ENCODE measurements around the gene TTLL5.

The TTLL5 gene

GRCh38 chr14:75978249-75978731 lies 317.2 kb downstream of the TTLL5 start:
- DNase-seq: no peak

- DNase-seq: peak in 1 of 3 experiments; percentile 23
Measured at GRCh38 chr14:75979071-75979571, 318.1 kb downstream of the TTLL5 start.

- DNase-seq: no peak
Measured at GRCh38 chr14:75979648-75980565, 318.9 kb downstream of the TTLL5 start.

- DNase-seq: peak in 2 of 3 experiments; percentile 36 to 66
Measured at GRCh38 chr14:75980856-75981255, 319.8 kb downstream of the TTLL5 start.

GRCh38 chr14:75981426-75982265 lies 320.6 kb downstream of the TTLL5 start, which contains the start of gene TGFB3:
Gene TGFB3 (minus strand): TSS chr14:75981995. CDS start chr14:75980893, 1,102 bp downstream.
- peak; percentile 73 to 90 (median 82) for DNase-seq

GRCh38 chr14:75982266-75983018 lies 321.4 kb downstream of the TTLL5 start:
- peak; percentile 84 to 87 (median 87) for DNase-seq

- no peak for DNase-seq
Measured at GRCh38 chr14:75983019-75983358, 321.9 kb downstream of the TTLL5 start.

- DNase-seq: no peak
Measured at GRCh38 chr14:75984674-75985073, 323.6 kb downstream of the TTLL5 start.

GRCh38 chr14:75985618-75986438 lies 324.8 kb downstream of the TTLL5 start, which contains the start of gene IFT43:
Gene IFT43 (plus strand): TSS chr14:75985763. CDS start chr14:75985787, 24 bp downstream.
- peak; percentile 80 to 88 (median 83) for DNase-seq

- no peak for DNase-seq
Measured at GRCh38 chr14:75986439-75986765, 325.4 kb downstream of the TTLL5 start.

GRCh38 chr14:75987201-75987970 lies 326.3 kb downstream of the TTLL5 start:
- no peak for DNase-seq

- DNase-seq: no peak
Measured at GRCh38 chr14:75989134-75989533, 328.1 kb downstream of the TTLL5 start.

- no peak for DNase-seq
Measured at GRCh38 chr14:75990297-75990696, 329.3 kb downstream of the TTLL5 start.

- DNase-seq: no peak
Measured at GRCh38 chr14:75991753-75992152, 330.7 kb downstream of the TTLL5 start.

- DNase-seq: no peak
Measured at GRCh38 chr14:75993567-75994041, 332.6 kb downstream of the TTLL5 start.

- DNase-seq: peak in 1 of 3 experiments; percentile 34
Measured at GRCh38 chr14:75995372-75996041, 334.5 kb downstream of the TTLL5 start.

- no peak for DNase-seq
Measured at GRCh38 chr14:75996488-75996887, 335.4 kb downstream of the TTLL5 start.

- DNase-seq: no peak
Measured at GRCh38 chr14:75999511-76000190, 338.6 kb downstream of the TTLL5 start.

- DNase-seq: no peak
Measured at GRCh38 chr14:76002383-76002782, 341.3 kb downstream of the TTLL5 start.
